ENCODE results near the gene RPL35. TPM values are rescaled to one million over a fixed set of nuclear protein-coding genes. Genes with fewer than 3 reads are reported as not detected.

The RPL35 gene
- total RNA-seq, 2 experiments from 2014 or later = 2,701 to 2,729 TPM

DNA sequence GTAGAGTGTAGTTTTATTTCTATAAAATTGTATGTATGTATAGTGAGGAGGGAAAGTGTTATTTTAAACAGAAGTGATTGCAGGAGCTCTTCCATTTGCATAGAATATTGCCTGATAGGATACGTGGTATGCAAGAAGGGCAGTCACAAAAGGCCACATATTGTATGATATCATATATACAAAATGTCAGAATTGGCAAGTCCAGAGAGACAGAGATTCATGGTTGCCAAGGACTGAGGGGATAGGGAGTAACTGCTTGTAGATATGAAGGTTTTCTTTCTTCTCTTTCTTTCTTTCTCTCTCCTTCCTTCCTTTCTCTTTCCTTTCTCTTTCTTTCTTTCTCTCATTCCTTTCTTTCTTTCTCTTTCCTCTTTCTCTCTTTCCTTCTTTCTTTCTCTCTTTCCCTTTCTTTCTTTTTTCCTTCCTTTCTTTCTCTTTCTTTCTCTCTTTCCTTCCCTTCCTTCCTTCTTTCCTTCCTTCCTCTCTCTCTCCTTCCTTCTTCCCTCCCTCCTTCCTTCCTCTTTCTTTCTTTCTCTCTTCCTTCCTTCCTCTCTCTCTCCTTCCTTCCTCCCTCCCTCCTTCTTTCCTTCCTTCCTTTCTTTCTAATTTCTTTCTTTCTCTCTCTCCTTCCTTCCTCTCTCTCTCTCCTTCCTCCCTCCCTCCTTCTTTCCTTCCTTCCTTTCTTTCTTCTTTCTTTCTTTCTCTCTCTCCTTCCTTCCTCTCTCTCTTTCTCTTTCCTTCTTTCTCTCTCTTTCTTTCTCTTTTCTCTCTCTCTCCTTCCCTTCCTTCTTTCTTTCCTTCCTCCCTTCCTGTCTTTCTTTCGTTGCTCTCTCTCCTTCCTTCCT is 33.0 kb downstream of the RPL35 start:
- Mint-ChIP-seq H3K36me3 (ENCODE audit: low read depth) (no peaks in the 10 kb centered on the region), H3K9me3 (no peaks in the 10 kb centered on the region), H3K27me3 (ENCODE audit: low read depth) (peaks cover 5% of the 10 kb centered on the region), H3K4me1 (ENCODE audit: low read depth) (no peaks in the 10 kb centered on the region), H3K4me3 (no peak overlapping the region), H3K27ac (no peak overlapping the region)
- CTCF ChIA-PET = no interaction called here
- intact Hi-C loops (cut with micrococcal nuclease) = no loop called here
- DNase-seq = no peak

DNA sequence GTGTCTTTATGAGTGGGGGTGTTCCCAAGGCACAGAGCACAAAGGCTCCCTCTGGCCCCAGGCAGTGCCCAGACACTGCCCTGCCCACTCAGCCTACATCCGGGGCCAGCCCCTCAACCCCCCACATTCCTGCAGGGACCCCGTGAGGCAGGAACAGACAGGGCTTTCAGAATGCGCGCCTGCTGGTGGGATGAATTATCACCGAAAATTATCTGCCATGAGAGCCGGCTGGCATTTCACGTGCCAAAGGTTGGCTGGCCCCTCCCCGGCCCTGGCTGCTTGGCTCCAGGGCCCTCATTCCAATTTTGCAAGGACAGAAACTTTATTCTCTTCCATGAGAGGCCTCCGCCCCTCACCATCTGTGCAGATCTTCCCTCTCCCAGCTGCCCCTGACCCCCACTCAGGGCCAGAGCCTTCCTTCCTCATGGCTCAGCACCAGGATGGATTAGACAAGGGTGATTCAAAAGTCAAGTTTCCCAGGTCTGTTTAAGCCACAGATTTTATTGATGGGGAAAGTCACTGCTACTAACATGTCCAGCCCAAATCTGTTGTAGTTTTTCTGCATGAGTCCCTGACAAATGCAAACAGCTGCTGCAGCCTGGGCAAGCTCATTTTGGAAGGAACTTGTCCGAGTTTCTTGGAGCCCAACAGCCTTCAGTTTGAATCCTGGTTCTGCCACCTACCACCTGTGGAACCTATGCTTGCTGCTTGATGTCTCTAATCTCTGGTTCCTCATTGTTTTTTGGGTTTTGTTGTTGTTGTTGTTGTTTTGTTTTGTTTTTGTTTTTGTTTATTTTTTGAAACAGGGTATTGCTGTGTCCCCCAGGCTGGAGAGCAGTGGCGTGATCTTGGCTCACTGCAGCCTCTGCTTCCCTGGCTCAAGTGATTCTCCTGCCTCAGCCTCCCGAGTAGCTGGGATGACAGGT is 40.8 kb downstream of the RPL35 start:
- Mint-ChIP-seq H3K4me3 (no peak overlapping the region), H3K36me3 (ENCODE audit: low read depth) (no peaks in the 10 kb centered on the region), H3K27me3 (ENCODE audit: low read depth) (peaks cover 10% of the 10 kb centered on the region), H3K27ac (no peak overlapping the region), H3K4me1 (ENCODE audit: low read depth) (peaks cover 7% of the 10 kb centered on the region), H3K9me3 (no peaks in the 10 kb centered on the region)
- CTCF ChIA-PET = no interaction called here
- no peak for DNase-seq
- intact Hi-C loops (cut with micrococcal nuclease) = no loop called here

DNA sequence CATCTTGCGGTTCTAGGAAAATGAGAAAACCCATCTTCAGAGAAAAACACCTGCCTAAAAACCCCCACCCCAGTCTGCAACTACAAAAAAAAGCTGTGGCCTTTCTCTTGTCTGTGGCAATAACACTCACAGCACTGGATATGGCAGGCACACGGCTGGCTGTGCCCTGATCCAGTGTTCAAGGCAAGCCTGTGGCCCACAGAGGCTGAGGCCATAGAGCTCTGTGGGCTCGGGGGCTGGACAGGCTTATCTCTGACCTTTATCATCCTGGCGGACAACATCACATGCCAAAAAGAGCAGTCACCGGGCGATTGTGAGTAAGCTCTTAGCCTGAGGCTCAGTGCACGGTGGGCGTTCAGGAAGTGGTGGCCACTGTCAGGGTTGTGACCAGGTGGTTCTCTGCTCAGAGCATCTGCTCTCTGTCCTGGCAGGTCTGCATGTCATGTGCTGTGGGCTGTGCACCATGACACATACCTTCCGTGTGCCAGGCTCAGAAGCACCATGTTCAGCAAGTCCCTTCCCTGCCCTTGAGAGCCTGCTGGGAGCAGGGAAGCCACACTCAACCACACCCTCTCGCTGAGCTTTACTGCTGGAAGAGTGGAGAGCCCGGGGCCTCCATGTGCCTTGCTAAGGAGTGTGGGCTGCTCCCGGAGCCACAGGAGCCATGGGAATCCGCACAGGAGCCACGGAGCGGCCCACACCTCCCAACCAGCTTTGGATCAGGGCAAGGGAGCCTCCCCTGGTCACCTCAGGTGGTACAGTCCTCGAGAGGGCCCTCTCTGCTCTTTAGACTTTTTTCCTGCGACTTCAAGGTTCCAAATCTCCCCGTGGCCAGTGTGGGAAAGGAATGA is 43.1 kb downstream of the RPL35 start:
- H3K9me3 Mint-ChIP-seq = no peaks in the 10 kb centered on the region
- CTCF ChIA-PET = interaction anchor here (1.0 kb wide), 1 partner anchor 47 kb away, joined by 3 read pairs; the partner anchor contains the start of gene NR6A1
- peaks cover 7% of the 10 kb centered on the region for H3K4me1 Mint-ChIP-seq (ENCODE audit: low read depth)
- no peak overlapping the region for H3K27ac Mint-ChIP-seq
- peaks cover 10% of the 10 kb centered on the region for H3K27me3 Mint-ChIP-seq (ENCODE audit: low read depth)
- no peak overlapping the region for H3K4me3 Mint-ChIP-seq
- H3K36me3 Mint-ChIP-seq (ENCODE audit: low read depth) = no peaks in the 10 kb centered on the region
- peak; percentile 29 for DNase-seq
- intact Hi-C loops (cut with micrococcal nuclease) = no loop called here

- H3K4me3 Mint-ChIP-seq = no peak overlapping the region
- no peak for DNase-seq
- no peak overlapping the region for H3K27ac Mint-ChIP-seq
- intact Hi-C loops (cut with micrococcal nuclease) = no loop called here
- no peaks in the 10 kb centered on the region for H3K9me3 Mint-ChIP-seq
- H3K36me3 Mint-ChIP-seq (ENCODE audit: low read depth) = no peaks in the 10 kb centered on the region
- CTCF ChIA-PET = no interaction called here
- peaks cover 7% of the 10 kb centered on the region for H3K4me1 Mint-ChIP-seq (ENCODE audit: low read depth)
- peaks cover 10% of the 10 kb centered on the region for H3K27me3 Mint-ChIP-seq (ENCODE audit: low read depth)
Observed at GRCh38 chr9:124815601-124816000, 46.2 kb downstream of the RPL35 start.

- Mint-ChIP-seq H3K4me1 (ENCODE audit: low read depth) (peaks cover 7% of the 10 kb centered on the region), H3K4me3 (no peak overlapping the region), H3K9me3 (no peaks in the 10 kb centered on the region), H3K36me3 (ENCODE audit: low read depth) (no peaks in the 10 kb centered on the region), H3K27ac (no peak overlapping the region), H3K27me3 (ENCODE audit: low read depth) (peaks cover 7% of the 10 kb centered on the region)
- intact Hi-C loops (cut with micrococcal nuclease) = no loop called here
- DNase-seq = no peak
- CTCF ChIA-PET = interaction anchor here (0.7 to 0.8 kb wide), 2 partner anchors 40 to 42 kb away, joined by 3 read pairs; no protein-coding TSS in a partner anchor
Observed at GRCh38 chr9:124814164-124814535, 47.6 kb downstream of the RPL35 start.

DNA sequence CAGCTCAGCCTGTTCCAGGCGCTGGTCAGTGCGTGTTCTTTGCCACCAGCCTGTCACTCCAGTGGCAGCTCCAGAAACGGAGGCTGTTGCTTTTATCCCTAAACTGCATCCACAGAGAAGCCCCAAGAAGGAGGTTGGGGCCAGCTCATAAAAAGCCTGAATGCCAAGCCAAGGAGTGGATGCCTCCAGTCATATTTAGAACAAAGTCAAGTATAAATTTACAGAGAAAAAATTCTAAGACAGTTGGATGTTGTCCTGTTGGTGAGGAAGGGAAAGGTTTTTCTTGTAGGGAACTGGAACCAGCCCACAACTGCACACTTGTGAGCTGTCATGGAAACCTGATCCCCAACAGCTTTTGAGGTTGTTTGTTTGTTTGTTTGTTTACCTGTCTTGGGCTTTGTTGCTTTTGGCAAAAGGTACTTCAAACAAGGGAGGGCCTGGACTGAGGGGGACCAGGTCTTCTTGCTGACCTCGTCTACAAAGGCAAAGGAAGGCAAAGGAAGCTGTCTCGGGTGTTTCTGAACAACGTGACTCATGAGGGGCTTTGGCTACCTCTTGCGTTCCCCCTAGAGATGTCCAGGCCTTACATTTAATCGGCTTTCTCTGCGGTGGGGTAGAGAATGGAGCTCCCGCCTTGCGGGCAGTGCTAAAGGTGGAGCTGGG is 48.1 kb downstream of the RPL35 start:
- Mint-ChIP-seq H3K27me3 (ENCODE audit: low read depth) (peaks cover 6% of the 10 kb centered on the region), H3K4me3 (no peak overlapping the region), H3K36me3 (ENCODE audit: low read depth) (no peaks in the 10 kb centered on the region), H3K4me1 (ENCODE audit: low read depth) (peaks cover 7% of the 10 kb centered on the region), H3K9me3 (no peaks in the 10 kb centered on the region), H3K27ac (no peak overlapping the region)
- DNase-seq = no peak
- CTCF ChIA-PET = no interaction called here
- intact Hi-C loops (cut with micrococcal nuclease) = no loop called here

GRCh38 chr9:124813041-124813440 is 48.7 kb downstream of the RPL35 start:
- no peak for DNase-seq
- no peaks in the 10 kb centered on the region for H3K9me3 Mint-ChIP-seq
- no peaks in the 10 kb centered on the region for H3K36me3 Mint-ChIP-seq (ENCODE audit: low read depth)
- H3K4me3 Mint-ChIP-seq = no peak overlapping the region
- CTCF ChIA-PET = no interaction called here
- intact Hi-C loops (cut with micrococcal nuclease) = no loop called here
- H3K27ac Mint-ChIP-seq = no peak overlapping the region
- H3K4me1 Mint-ChIP-seq (ENCODE audit: low read depth) = peaks cover 1% of the 10 kb centered on the region
- peaks cover 6% of the 10 kb centered on the region for H3K27me3 Mint-ChIP-seq (ENCODE audit: low read depth)

DNA sequence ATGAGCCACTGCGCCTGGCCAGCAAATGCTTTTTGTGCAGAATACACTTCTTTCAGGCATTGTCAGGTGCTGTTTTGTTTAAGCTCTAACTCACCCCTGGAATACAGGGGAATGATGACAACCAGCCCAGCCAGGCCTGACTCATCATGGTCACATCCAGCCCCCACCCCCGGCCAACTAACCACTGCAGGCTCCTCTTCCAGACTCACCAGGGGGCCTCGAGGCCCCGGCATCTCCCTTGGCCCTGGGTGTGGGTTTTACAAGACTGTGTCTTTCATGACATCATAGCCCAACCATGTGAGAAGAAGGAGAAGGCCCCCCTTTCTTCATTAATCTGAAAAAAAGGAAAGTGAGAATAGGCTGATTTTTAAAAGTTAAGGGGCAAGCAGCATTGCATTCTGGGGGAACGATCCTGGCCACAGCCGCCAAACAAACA is 49.3 kb downstream of the RPL35 start:
- H3K27ac Mint-ChIP-seq = no peak overlapping the region
- H3K9me3 Mint-ChIP-seq = no peaks in the 10 kb centered on the region
- H3K4me3 Mint-ChIP-seq = no peak overlapping the region
- CTCF ChIA-PET = no interaction called here
- H3K36me3 Mint-ChIP-seq (ENCODE audit: low read depth) = no peaks in the 10 kb centered on the region
- intact Hi-C loops (cut with micrococcal nuclease) = no loop called here
- no peak for DNase-seq
- peaks cover 6% of the 10 kb centered on the region for H3K27me3 Mint-ChIP-seq (ENCODE audit: low read depth)
- no peaks in the 10 kb centered on the region for H3K4me1 Mint-ChIP-seq (ENCODE audit: low read depth)

DNA sequence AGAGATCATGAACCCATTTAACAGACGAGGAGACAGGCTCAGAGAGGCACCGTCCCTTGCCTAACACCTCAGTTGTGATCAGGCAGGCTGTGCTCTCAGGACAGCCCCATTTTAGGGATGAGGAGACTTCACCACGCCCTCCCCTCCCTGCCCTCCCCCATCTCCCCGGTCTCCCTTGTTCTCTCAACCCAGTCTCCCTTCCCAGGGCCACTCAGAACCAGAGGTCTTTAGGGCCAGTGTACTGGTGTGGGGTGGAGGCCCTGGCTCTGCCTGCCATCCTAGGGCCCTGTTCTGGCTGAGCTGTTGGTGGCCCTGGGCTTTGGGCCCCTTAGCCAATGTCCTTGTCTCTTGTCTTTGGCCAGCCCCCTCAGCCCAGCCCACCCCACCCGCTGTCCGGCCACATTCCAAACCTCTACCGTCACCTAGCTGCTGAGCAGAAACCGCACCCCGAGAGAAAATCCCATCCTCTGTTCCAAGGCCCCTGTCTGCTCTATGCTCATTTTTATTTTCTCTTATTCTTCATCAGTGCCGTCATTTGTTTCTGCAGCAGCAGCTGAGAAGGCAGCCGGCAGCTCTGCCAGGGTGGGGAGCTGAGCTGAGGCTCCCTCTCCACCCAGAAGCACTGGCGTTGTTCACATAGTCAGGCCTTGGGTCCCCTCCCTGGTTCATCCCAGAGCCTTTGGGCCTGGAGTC is 50.9 kb downstream of the RPL35 start:
- CTCF ChIA-PET = no interaction called here

GRCh38 chr9:124809741-124810500 is 51.8 kb downstream of the RPL35 start:
- intact Hi-C loops (cut with micrococcal nuclease) = no loop called here
- Mint-ChIP-seq H3K36me3 (ENCODE audit: low read depth) (no peaks in the 10 kb centered on the region), H3K4me1 (ENCODE audit: low read depth) (no peaks in the 10 kb centered on the region), H3K27me3 (ENCODE audit: low read depth) (no peaks in the 10 kb centered on the region), H3K9me3 (no peaks in the 10 kb centered on the region), H3K27ac (no peak overlapping the region), H3K4me3 (no peak overlapping the region)
- CTCF ChIA-PET = interaction anchor here (1.1 kb wide), 1 partner anchor 13 kb away, joined by 3 read pairs; no protein-coding TSS in a partner anchor
- no peak for DNase-seq

More for the DNA sequence above, 50.9 kb downstream of the RPL35 start:
- Mint-ChIP-seq H3K4me3 (no peak overlapping the region), H3K27ac (no peak overlapping the region), H3K36me3 (ENCODE audit: low read depth) (no peaks in the 10 kb centered on the region), H3K9me3 (no peaks in the 10 kb centered on the region), H3K4me1 (ENCODE audit: low read depth) (no peaks in the 10 kb centered on the region), H3K27me3 (ENCODE audit: low read depth) (no peaks in the 10 kb centered on the region)
- no peak for DNase-seq
- intact Hi-C loops (cut with micrococcal nuclease) = no loop called here

GRCh38 chr9:124809211-124809610 is 52.5 kb downstream of the RPL35 start:
- Mint-ChIP-seq H3K27ac (no peak overlapping the region), H3K4me3 (no peak overlapping the region), H3K36me3 (ENCODE audit: low read depth) (no peaks in the 10 kb centered on the region), H3K4me1 (ENCODE audit: low read depth) (no peaks in the 10 kb centered on the region), H3K27me3 (ENCODE audit: low read depth) (no peaks in the 10 kb centered on the region), H3K9me3 (no peaks in the 10 kb centered on the region)
- DNase-seq = no peak
- intact Hi-C loops (cut with micrococcal nuclease) = no loop called here
- CTCF ChIA-PET = interaction anchor here (1.1 kb wide), 1 partner anchor 13 kb away, joined by 3 read pairs; no protein-coding TSS in a partner anchor
